WTC11 (cell line): ENCODE results near the gene GNLY. TPM values are rescaled to one million over a fixed set of nuclear protein-coding genes. Genes with fewer than 3 reads are reported as not detected.

Experiments
- ATAC-seq: fragments of 200-7000 bp; cut with Tn5 transposase; 2 replicates; pipeline ENCODE4 v1.10.0; 2021; ENCODE audit warnings: mild to moderate bottlenecking, moderate library complexity
- CTCF ChIA-PET: fragments of 300-600 bp; sonication (Branson Sonifier 250); formaldehyde crosslinking; loops from one replicate; lab custom pipeline; 2021; ENCODE audit warnings: antibody characterized with exemption; lab: Charles Lee
- POLR2A ChIA-PET: fragments of 350-600 bp; sonication (Branson Sonifier 250); formaldehyde crosslinking; loops from one replicate; lab custom pipeline; 2021; ENCODE audit warnings: antibody characterized with exemption; lab: Charles Lee
- DNase-seq: peaks from one replicate; pipeline ENCODE4 v3.0.0; 2021; ENCODE audit warnings: low spot score
- H3K27ac Mint-ChIP-seq: 2 replicates; pipeline ENCODE4 v1.8.0; 2021; ENCODE audit warnings: mixed read lengths
- H3K27me3 Mint-ChIP-seq: 2 replicates; pipeline ENCODE4 v1.8.0; 2021; ENCODE audit warnings: low read depth, mild to moderate bottlenecking, moderate library complexity, mixed read lengths
- H3K36me3 Mint-ChIP-seq: 2 replicates; pipeline ENCODE4 v1.8.0; 2021; ENCODE audit warnings: mixed read lengths
- H3K4me1 Mint-ChIP-seq: 2 replicates; pipeline ENCODE4 v1.8.0; 2022; ENCODE audit warnings: mixed read lengths
- H3K4me3 Mint-ChIP-seq: 2 replicates; pipeline ENCODE4 v1.8.0; 2021; ENCODE audit warnings: mild to moderate bottlenecking, moderate library complexity, mixed read lengths
- H3K9me3 Mint-ChIP-seq: 2 replicates; pipeline ENCODE4 v1.8.0; 2021; ENCODE audit warnings: mixed read lengths
- ATF1 ChIP-seq: sonication (generic); formaldehyde crosslinking; IDR thresholded peaks from 2 replicates; pipeline ENCODE4 v1.8.1; 2023; ENCODE audit warnings: mild to moderate bottlenecking, moderate library complexity, missing genetic modification reagents
- ATF2 ChIP-seq: sonication (generic); formaldehyde crosslinking; IDR thresholded peaks from 2 replicates; pipeline ENCODE4 v1.8.1; 2022; ENCODE audit warnings: low read depth, missing genetic modification reagents, borderline replicate concordance
- CBFB ChIP-seq: sonication (generic); formaldehyde crosslinking; IDR thresholded peaks from 2 replicates; pipeline ENCODE4 v1.8.1; 2022; ENCODE audit warnings: mild to moderate bottlenecking, low read depth, missing genetic modification reagents
- CREB1 ChIP-seq: sonication (generic); formaldehyde crosslinking; IDR thresholded peaks from 2 replicates; pipeline ENCODE4 v1.8.0; 2023; ENCODE audit warnings: mild to moderate bottlenecking, missing genetic modification reagents
- E2F4 ChIP-seq: sonication (generic); formaldehyde crosslinking; IDR thresholded peaks from 2 replicates; pipeline ENCODE4 v1.8.1; 2022; ENCODE audit warnings: low read depth, mild to moderate bottlenecking, moderate library complexity, missing genetic modification reagents, borderline replicate concordance
- FOXJ3 ChIP-seq: sonication (generic); formaldehyde crosslinking; IDR thresholded peaks from 2 replicates; pipeline ENCODE4 v1.9.0; 2021; ENCODE audit warnings: missing genetic modification reagents, mild to moderate bottlenecking, borderline replicate concordance
- GABPB1 ChIP-seq: sonication (generic); formaldehyde crosslinking; IDR thresholded peaks from 2 replicates; pipeline ENCODE4 v1.8.1; 2023; ENCODE audit warnings: mild to moderate bottlenecking, missing genetic modification reagents
- GTF2I ChIP-seq: fragments of 250-450 bp; sonication (Bioruptor Pico); conservative IDR thresholded peaks from 2 replicates; pipeline ENCODE4 v1.4.0; 2021; ENCODE audit warnings: mild to moderate bottlenecking
- HMGXB4 ChIP-seq: sonication (generic); formaldehyde crosslinking; IDR thresholded peaks from 2 replicates; pipeline ENCODE4 v1.8.1; 2023; ENCODE audit warnings: mild to moderate bottlenecking, moderate library complexity, missing genetic modification reagents
- IRF2 ChIP-seq: sonication (generic); formaldehyde crosslinking; IDR thresholded peaks from 2 replicates; pipeline ENCODE4 v1.8.0; 2022; ENCODE audit warnings: low read depth, missing genetic modification reagents, borderline replicate concordance
- NFE2L1 ChIP-seq: sonication (generic); formaldehyde crosslinking; IDR thresholded peaks from 2 replicates; pipeline ENCODE4 v1.8.1; 2023; ENCODE audit warnings: missing genetic modification reagents
- OVOL2 ChIP-seq: fragments of 250-450 bp; sonication (Bioruptor Pico); IDR thresholded peaks from 2 replicates; pipeline ENCODE4 v1.9.0; 2021; ENCODE audit warnings: mild to moderate bottlenecking, borderline replicate concordance
- PRRX2 ChIP-seq: fragments of 250-450 bp; sonication (Bioruptor Pico); IDR thresholded peaks from 2 replicates; pipeline ENCODE4 v1.8.0; 2021; ENCODE audit warnings: mild to moderate bottlenecking
- RELA ChIP-seq: sonication (generic); formaldehyde crosslinking; IDR thresholded peaks from 2 replicates; pipeline ENCODE4 v1.8.1; 2022; ENCODE audit warnings: missing genetic modification reagents, mild to moderate bottlenecking, borderline replicate concordance
- RORB ChIP-seq: fragments of 250-450 bp; sonication (Bioruptor Pico); IDR thresholded peaks from 2 replicates; pipeline ENCODE4 v1.9.0; 2021; ENCODE audit warnings: mild to moderate bottlenecking
- SMAD3 ChIP-seq: sonication (generic); formaldehyde crosslinking; IDR thresholded peaks from 2 replicates; pipeline ENCODE4 v1.8.0; 2022; ENCODE audit warnings: missing genetic modification reagents, mild to moderate bottlenecking, borderline replicate concordance
- TCF7 ChIP-seq: sonication (generic); formaldehyde crosslinking; IDR thresholded peaks from 2 replicates; pipeline ENCODE4 v1.8.0; 2022; ENCODE audit warnings: mild to moderate bottlenecking, low read depth, missing genetic modification reagents, moderate library complexity
- TEAD1 ChIP-seq: sonication (generic); formaldehyde crosslinking; IDR thresholded peaks from 2 replicates; pipeline ENCODE4 v1.8.0; 2022; ENCODE audit warnings: mild to moderate bottlenecking, missing genetic modification reagents
- USF2 ChIP-seq: sonication (generic); formaldehyde crosslinking; IDR thresholded peaks from 2 replicates; pipeline ENCODE4 v1.8.1; 2023; ENCODE audit warnings: mild to moderate bottlenecking, missing genetic modification reagents, moderate library complexity
- ZBTB21 ChIP-seq: sonication (generic); formaldehyde crosslinking; IDR thresholded peaks from 2 replicates; pipeline ENCODE4 v1.8.1; 2023; ENCODE audit warnings: mild to moderate bottlenecking, missing genetic modification reagents, borderline replicate concordance
- ZBTB43 ChIP-seq: sonication (generic); formaldehyde crosslinking; IDR thresholded peaks from 2 replicates; pipeline ENCODE4 v1.8.1; 2023; ENCODE audit warnings: mild to moderate bottlenecking, missing genetic modification reagents
- ZNF138 ChIP-seq: sonication (generic); formaldehyde crosslinking; conservative IDR thresholded peaks from 2 replicates; pipeline ENCODE4 v1.8.1; 2022; ENCODE audit warnings: mild to moderate bottlenecking, moderate library complexity, missing genetic modification reagents
- ZNF219 ChIP-seq: sonication (generic); formaldehyde crosslinking; IDR thresholded peaks from 2 replicates; pipeline ENCODE4 v1.8.0; 2023; ENCODE audit warnings: missing genetic modification reagents, mild to moderate bottlenecking, borderline replicate concordance
- ZNF232 ChIP-seq: sonication (generic); formaldehyde crosslinking; IDR thresholded peaks from 2 replicates; pipeline ENCODE4 v1.8.0; 2022; ENCODE audit warnings: mild to moderate bottlenecking, missing genetic modification reagents
- ZNF317 ChIP-seq: sonication (generic); formaldehyde crosslinking; IDR thresholded peaks from 2 replicates; pipeline ENCODE4 v1.8.1; 2023; ENCODE audit warnings: low read depth, mild to moderate bottlenecking, moderate library complexity, missing genetic modification reagents, borderline replicate concordance
- ZNF512 ChIP-seq: sonication (generic); formaldehyde crosslinking; IDR thresholded peaks from 2 replicates; pipeline ENCODE4 v1.8.1; 2022; ENCODE audit warnings: missing genetic modification reagents, borderline replicate concordance
- total RNA-seq: library from RNA; stranded (reverse); gene quantifications from 3 replicates; pipeline ENCODE4 v1.2.3, GENCODE V29; 2021

The GNLY gene
- total RNA-seq, 1 experiment from 2014 or later = not detected

- Mint-ChIP-seq H3K27ac (no peak overlapping the region), H3K4me1 (0 out of 2 replicates have a peak, but pooled peaks cover 1% of the 10 kb centered on the region), H3K36me3 (no peaks in the 10 kb centered on the region), H3K4me3 (no peak overlapping the region), H3K27me3 (no peaks in the 10 kb centered on the region), H3K9me3 (no peaks in the 10 kb centered on the region)
- ATAC-seq (no peak), DNase-seq (no peak)
- CTCF ChIA-PET = no interaction called here
- POLR2A ChIA-PET = no interaction called here
- no peak for TF ChIP-seq SMAD3 (CRISPR knock-in tag)
- no peak for TF ChIP-seq ZNF219
- TF ChIP-seq NFE2L1 (CRISPR knock-in tag) = no peak
- no peak for TF ChIP-seq PRRX2 (CRISPR knock-in tag)
- TF ChIP-seq OVOL2 (CRISPR knock-in tag) = no peak
- TF ChIP-seq TCF7 (CRISPR knock-in tag) = no peak
- no peak for TF ChIP-seq CREB1 (CRISPR knock-in tag)
- TF ChIP-seq RORB (CRISPR knock-in tag) = no peak
- no peak for TF ChIP-seq ATF2 (CRISPR knock-in tag)
- TF ChIP-seq E2F4 (CRISPR knock-in tag) = no peak
- TF ChIP-seq IRF2 (CRISPR knock-in tag) = no peak
- TF ChIP-seq FOXJ3 (CRISPR knock-in tag) = no peak
- TF ChIP-seq RELA (CRISPR knock-in tag) = no peak
- no peak for TF ChIP-seq ZNF512 (CRISPR knock-in tag)
- TF ChIP-seq GTF2I (CRISPR knock-in tag) = no peak
- no peak for TF ChIP-seq ZNF317 (CRISPR knock-in tag)
- TF ChIP-seq HMGXB4 = no peak
Observed at GRCh38 chr2:85667561-85668008, 26.6 kb upstream of the GNLY start.

GRCh38 chr2:85668009-85668856 is 25.9 kb upstream of the GNLY start, which contains the start of gene SFTPB:
Gene SFTPB, minus strand, starts transcription at chr2:85668199. Its CDS starts 16 bp downstream, at chr2:85668183.
- CTCF ChIA-PET = no interaction called here
- TF ChIP-seq NFE2L1 (CRISPR knock-in tag) (no peak), RELA (CRISPR knock-in tag) (no peak), ZNF232 (CRISPR knock-in tag) (no peak), ZBTB43 (CRISPR knock-in tag) (no peak), CBFB (CRISPR knock-in tag) (no peak), SMAD3 (CRISPR knock-in tag) (no peak), GABPB1 (CRISPR knock-in tag) (no peak), ZNF317 (CRISPR knock-in tag) (no peak), ZNF138 (CRISPR knock-in tag) (no peak), ATF1 (CRISPR knock-in tag) (no peak), ZBTB21 (no peak), TEAD1 (CRISPR knock-in tag) (no peak), USF2 (CRISPR knock-in tag) (no peak)

More at GRCh38 chr2:85668009-85668856, 25.9 kb upstream of the GNLY start, which contains the start of gene SFTPB:
- Mint-ChIP-seq H3K4me3 (no peak within 1 kb of the TSS), H3K4me1 (peaks cover 4% of the 10 kb centered on the region; the same call in 1 of the 2 replicates), H3K9me3 (no peaks in the 10 kb centered on the region), H3K36me3 (no peaks in the 10 kb centered on the region), H3K27me3 (no peaks in the 10 kb centered on the region), H3K27ac (no peak within 1 kb of the TSS; the same call in 1 of the 2 replicates)
- DNase-seq = no peak
- no peak for ATAC-seq
- POLR2A ChIA-PET = no interaction called here
